SKM-1 (cell line): ENCODE results near the gene ETV3L.
A peak's percentile ranks its signal among the peaks of the same experiment; 100 is the strongest.
"Not testable (repeated sequence)": the region's sequence is repeated elsewhere in the genome, so short reads cannot be mapped to it uniquely, and the experiment has no call there.

Source experiments
- DNase-seq: peaks from one replicate; lab custom pipeline; 2025; ENCODE audit not compliant: unreplicated experiment; lab: John Stamatoyannopoulos, UW

The ETV3L gene

DNA sequence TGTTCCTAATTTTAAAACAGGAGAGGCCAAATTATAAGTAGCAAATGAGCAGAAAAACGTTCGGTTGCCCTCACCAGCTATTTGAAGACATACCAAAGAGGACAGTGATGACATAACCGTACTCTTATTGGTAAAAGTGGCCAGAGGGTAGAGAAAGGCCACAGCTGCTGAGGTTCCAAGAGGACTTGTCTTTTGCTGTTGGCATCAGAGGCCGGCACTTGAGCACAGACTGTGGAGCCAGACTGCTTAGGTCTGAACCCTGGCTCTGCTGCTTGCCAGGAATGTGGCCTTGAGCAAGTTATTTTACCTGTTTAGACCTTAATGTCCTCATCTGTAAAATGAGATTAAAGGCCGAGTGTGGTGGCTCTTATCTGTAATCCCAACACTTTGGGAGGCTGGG is 14.9 kb downstream of the ETV3L start:
- no peak for DNase-seq

GRCh38 chr1:157081707-157082106 is 17.9 kb downstream of the ETV3L start:
- DNase-seq = no peak

DNA sequence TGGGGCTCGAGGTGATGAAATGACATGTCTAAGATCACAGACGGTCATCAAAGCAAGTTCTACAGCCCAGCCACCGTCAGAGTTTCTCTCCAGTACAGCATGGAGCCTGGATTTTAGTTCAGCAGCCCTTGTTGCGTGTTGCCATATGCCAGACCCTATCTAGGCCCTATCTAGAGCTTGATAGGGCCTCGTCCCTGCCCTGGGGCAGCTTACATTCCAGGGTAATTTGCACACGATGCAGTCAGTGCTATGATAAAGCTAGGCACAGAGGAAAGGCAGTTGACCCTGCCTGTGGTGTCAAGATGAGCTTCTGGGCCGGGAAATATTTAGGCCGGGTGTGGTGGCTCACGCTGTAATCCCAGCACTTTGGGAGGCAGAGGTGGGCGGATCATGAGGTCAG is 18.9 kb downstream of the ETV3L start:
- no peak for DNase-seq

GRCh38 chr1:157077394-157077793 is 22.2 kb downstream of the ETV3L start:
- no peak for DNase-seq

- peak; percentile 52 for DNase-seq
Observed at GRCh38 chr1:157073944-157074685, 25.5 kb downstream of the ETV3L start.

DNA sequence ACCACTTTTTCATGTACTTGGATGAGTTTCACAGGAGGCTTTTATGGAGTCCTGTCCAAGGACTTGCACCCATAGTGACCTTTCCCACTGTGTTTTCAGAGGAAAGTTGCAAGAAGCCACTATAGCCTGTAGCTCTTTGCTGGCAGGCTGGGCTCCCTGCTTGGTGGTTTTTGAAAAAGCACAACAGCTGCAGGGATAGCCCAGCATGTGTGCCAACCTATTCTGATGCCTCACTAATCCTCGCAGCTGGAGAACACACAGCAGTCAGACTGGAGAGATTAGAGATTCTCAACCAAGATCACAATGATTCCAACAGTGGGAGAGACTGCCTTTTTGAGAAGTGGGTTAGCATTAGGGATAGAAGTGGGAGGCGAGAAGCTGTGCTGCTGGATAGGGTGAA is 30.0 kb downstream of the ETV3L start:
- no peak for DNase-seq

GRCh38 chr1:157059241-157059640 is 40.4 kb downstream of the ETV3L start:
- DNase-seq = not testable (repeated sequence)

DNA sequence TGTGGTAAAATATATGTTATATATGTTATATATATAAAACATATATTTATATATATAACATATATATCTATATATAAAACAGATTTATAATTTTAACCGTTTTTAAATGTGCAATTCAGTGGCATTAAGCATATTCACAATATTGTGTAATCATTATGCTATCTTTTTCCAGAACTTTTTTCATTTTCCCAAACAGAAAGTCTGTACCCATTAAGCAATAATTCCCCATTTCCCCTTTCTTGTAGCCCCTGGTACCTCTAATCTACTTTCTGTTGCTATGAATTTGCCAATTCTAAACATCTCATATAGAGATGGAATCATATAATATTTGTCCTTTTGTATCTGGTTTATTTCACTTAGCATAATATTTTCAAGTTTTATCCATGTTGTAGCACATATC is 43.3 kb downstream of the ETV3L start:
- no peak for DNase-seq

DNA sequence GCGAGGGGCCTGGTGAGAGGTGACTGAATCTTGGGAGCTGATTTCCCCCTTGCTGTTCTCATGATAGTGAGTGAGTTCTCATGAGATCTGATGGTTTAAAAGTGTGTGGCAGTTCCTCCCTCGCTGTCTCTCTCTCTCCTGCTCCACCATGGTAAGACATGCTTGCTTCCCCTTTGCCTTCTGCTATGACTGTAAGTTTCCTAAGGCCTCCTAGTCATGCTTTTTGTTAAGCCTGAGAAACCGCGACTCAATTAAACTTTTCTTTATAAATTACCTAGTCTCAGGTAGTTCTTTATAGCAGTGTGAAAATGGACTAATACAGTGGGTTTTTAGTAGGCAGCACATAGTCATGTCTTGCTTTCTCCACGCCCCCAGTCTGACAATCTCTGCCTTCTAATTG is 43.9 kb downstream of the ETV3L start:
- DNase-seq = peak; percentile 37

DNA sequence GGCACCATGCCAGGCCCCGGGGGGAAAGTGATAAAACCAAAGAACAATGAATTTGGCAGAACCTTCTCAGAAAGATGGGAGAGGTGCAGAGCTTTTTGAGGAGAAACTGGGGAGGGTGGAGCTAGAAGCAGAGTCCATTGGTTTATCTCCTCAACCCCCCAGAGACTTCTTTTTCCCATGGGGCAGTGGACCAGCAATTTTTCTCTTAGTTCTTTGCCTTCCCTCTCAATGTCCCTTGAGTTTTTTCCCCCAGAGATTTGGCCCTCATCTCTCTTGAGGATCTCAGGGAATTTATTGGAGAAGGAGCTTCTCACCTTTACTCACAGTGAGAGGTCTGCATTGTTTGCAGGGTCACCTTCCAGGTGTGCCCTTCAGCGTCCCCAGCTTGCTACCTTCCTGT is 48.8 kb downstream of the ETV3L start:
- no peak for DNase-seq

DNA sequence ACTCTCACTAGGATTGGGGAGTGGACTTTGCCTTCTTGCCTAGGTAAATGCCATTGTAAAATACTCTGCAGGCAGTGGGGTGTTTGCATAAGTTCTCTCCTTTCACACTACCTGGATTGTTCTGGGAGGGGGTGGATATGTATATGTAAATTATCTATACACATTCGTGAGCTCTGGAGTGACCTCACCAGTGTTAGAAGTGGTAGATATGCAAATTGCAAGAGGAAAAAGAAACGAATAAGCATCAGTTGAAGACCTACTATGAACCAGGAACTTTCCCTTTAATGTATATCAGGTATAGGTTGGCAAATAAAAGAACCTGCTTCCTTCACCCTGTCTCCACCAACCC is 52.6 kb downstream of the ETV3L start:
- no peak for DNase-seq

DNA sequence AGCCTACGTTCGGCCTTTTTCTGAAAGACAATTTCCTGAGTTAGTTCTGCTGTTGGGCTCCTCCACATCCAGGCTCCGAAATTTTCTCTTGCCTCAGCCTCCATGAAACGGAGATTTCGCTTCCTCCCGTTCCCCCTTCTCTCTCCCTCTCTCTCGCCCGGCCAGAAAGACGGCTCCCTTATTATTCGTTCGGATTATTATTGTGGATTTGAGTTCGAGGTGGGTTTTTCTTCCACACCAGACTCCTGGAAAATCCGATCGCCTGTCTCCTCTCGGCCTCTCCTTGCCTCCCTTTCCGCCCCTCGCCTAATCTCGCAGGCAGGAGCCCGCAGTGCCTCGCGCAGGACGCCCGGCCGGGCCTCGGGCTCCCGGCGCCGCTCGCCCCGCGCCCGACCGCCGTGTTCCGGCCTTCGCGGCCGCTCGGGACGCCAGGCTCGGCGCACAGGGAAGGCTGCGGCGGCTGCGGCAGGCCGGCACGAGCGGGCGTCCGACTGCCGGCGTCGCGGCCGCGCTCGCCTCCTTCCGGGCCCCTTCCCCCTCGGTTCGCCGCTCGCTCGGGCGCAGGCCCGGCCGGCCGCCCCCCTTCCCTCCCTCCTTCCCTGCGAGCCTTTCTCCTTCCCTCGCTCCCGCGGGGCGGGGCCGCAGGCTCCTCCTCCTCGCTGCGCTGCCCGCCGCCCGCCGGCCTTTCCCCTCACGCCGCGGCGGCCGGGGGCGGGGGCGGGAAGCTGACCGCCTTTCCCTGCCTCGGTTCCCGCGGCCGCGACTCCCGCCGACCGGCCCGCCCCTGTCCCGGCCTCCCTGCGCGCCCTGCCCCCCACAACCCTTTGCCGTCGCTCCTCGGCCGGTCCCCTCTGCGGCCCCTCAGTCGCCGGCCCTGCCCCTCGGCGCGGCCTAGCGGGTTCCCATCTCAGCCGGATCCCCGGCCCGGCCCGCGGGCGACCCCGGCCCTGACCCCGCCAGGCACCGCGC is 54.1 kb downstream of the ETV3L start, which contains the start of gene ARHGEF11:
Gene ARHGEF11 (minus strand): TSS at position 493 of the 969 bp plus-strand sequence. CDS start 1,412 bp downstream, outside the sequence.
- peak; percentile 76 for DNase-seq

GRCh38 chr1:157044326-157044725 is 55.3 kb downstream of the ETV3L start:
- DNase-seq = no peak

DNA sequence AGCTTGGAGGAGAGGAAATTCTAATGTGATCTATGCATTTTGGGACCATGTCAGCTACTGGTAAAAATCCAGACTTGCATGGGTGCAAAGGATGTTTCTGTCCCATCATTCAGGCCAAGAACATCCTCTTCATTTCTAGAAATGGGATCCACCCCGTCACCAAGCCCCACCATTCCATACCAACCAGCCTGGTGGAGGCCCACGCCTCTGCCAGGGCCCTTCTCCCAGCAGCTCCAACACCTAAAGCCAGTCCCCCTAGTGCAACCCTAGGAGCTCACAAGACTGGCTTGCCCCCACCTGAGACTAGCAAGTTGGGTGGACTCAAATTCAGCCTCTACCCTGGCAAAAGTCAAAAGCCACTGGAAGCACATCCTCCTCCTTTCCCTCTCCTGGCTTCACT is 55.9 kb downstream of the ETV3L start:
- DNase-seq = no peak

DNA sequence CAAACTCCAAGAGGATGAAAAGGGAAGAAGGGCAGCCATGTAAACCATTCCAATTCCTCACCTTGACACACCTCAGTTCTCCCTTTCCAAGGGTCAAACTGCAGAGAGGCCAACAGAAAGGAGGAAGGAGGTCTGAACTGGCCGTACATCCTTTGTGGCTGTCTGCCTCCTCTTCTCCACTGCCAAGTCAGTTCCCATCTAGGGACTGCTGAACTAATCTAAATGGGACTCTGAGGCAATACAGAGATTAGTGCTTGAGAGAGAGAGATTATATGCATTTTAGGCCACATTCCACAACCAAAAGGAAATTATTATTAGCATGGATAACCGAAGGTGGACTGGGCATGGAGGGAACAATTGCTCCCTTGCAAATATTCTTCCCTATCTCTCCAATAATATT is 56.8 kb downstream of the ETV3L start:
- no peak for DNase-seq
